Endometrium (tissue), 2 donors: ENCODE measurements around the gene ZBED3.
"Not testable (repeated sequence)": the region's sequence is repeated elsewhere in the genome, so short reads cannot be mapped to it uniquely, and the experiment has no call there.

Experiments
- FAIRE-seq: peaks from 2 replicates; lab custom pipeline; 2012; peaks lifted over from hg19 to GRCh38; lab: Jason Lieb, UNC
- donor health status: control.
- donor health status: control.

The ZBED3 gene, protein sequence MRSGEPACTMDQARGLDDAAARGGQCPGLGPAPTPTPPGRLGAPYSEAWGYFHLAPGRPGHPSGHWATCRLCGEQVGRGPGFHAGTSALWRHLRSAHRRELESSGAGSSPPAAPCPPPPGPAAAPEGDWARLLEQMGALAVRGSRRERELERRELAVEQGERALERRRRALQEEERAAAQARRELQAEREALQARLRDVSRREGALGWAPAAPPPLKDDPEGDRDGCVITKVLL

DNA sequence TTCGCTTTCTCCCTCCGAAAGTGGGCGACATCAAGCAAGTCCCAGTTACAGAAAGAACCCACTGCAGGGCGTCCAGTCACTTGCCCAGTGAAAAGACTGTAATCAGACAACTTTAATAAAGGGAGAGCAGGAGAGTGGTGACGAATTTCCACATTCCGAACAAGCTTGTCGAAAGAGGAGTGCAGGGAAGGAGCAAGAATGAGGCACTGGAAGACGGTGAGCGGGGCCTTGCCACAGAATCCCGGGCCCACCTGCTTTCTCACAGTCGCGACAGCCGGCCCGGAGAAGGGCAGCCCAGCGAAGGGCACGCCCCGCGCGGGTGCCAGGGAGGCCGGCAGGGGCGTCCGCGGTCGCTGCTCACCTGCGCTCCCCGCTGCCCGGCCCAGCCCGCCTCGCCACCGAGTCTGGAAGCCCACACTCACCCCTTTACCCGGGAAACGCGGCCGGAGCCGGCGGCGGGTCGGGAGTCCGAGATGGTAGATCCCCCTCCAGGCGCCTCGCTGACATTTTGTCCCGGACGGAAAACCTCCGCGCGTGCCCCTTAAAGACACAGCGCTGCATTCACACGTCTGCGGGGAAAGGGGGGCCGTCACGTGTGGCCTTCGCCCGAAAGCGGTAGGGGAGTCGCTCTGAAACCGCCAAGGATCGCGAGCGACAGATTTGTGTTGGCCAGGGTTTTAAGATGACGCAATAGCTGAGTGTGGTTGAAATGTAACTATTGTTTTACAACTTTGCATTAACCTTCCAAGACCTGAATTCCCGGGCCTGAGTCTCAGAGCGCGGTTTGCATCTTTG is at the start of gene ZBED3:
Gene ZBED3 (minus strand): TSS at position 597 of the 795 bp plus-strand sequence. CDS start 9,407 bp downstream, outside the sequence.
- no peak for FAIRE-seq

DNA sequence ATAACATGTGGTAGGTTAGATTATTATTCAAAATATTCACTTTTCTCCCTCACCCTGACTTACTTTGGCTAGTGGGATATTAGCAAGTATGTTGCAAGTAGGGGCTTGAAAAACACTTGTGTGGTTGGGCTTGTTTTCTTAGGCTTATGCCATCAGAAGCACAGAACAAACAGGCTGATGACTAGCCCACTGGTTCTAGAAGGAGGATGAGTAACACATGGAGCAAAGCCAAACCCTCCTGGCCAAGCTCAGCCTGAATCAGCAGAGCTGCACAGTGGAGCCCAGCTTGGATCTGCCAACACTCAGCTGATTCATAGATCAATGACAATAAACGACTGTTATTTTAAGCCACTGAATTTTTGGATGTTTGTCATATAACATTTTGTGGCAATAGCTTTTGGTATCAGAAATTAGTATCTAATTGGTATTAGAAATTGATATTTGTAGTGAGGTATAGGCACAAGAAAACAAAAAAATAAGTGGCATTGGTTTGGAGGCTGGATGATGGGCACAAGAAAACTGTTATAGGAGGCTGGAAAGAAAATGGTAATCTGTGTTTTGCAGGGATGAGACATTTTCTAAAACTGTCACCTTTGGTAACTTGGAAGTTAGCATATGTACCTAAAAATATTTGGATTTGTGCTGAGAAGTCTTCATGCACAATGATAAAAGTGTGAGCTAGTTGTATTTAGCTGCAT is 46.1 kb upstream of the ZBED3 start:
- no peak for FAIRE-seq

DNA sequence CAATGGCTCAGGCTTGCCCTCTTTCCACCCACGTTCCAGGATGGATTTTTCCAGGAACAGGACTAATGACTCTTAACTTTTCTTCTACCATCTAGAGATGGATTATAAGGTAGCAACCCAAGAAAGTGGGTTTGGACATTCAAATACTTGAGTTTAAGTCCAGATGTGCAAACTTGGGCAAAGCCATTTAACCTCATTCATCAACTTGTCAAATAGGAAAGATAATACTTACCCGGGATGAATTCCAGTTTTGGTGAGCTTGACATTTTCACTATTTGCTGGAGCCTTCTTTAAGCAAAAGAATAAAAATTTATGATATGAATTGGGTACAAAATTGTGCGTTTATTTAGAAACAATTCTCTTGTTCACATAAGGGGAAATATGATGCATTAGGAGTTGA is 44.3 kb upstream of the ZBED3 start:
- FAIRE-seq, result no peak

DNA sequence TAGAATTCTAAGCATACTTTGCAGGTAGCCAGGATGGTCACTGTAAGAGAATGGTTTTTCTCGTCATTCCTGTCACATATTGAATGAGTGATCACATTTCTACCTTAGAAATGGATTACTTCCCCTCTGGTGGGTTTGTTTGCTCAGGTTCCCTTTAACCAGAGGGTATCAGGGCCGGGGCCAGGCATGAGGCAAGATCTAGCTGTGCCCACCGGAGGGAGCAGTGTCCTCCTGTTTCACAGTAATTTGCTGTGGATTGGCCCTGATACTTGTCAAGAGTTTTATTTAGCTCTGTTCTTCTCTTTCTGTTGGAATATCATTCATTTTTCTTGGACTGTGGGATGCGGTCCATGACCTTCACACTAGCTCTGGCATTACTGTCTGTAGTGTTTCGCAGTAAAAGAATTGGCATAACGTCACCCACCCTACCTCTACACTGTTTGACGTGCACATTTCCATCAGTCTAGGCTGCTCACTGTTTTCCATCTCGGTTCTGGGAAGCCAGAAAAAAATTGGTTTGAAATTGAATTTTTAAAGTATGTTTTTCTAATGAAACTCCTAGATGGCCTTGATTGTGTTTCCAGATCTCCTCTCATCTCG is 42.4 kb upstream of the ZBED3 start:
- FAIRE-seq, result no peak

DNA sequence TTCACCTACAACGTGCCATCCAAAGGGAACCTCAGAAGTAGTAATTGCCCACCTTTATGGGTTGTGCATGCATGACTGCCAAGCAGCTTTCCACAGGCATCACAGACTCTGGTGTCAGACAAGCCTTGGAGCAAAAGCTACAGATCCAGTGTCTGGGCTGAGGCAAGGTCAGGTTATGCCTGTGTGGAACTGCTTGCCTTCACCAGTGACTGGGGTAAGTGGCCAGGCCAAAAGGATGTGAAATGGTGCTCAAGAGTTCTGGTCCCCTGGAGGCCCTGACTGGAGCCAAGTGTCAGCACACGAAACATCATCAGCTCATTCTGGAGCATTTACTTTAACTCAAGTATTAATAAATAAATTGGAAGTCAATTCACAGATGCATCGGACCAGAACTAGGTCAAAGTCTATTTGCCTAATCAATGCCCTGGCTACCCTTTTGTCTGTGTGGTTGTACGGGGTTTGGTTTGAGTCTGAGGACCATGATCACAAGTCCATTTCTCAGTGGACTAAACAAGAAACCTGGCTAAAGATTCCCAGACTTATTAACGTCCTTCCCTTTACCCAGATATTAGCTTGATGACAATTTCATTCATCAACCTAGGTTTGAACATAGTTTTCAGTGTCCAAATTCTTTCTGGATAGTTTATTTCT is 41.5 kb upstream of the ZBED3 start:
- FAIRE-seq, result no peak

DNA sequence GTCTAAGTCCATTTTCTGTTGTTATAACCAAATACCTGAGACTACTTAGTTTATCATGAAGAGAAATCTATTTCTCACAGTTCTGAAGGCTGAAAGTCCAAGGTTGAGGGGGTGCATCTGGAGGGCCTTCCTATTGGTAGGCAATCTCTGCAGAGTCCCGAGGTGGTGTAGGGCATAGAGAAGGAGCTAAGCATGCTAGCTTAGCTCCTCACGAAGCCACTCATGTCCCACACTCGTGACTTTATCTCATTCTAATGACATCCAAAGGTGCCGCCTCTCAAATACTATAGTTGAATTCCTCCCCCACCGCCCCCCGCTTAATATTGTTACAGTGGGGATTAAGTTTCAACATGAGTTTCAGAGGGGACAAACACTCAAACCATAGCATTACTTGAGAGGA is 36.0 kb upstream of the ZBED3 start:
- no peak for FAIRE-seq

DNA sequence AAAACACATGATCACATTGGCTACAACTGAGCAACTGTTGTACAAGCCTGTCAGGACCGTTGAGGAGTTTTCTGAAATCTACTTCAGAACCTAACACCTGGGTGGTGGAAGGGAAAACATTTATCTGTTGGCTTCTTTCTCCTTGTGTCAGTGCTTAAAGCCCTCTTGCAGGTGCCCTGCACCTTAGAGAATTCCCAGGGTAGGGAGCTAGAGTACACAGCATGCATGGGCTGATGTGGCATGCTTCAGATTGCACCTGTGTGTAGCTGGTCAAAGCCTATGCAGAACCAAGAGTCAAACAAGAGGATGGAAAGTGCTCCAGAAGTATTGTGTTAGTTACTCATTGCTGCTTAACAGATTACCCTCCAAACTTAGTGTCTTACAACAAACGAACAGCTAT is 33.6 kb upstream of the ZBED3 start:
- no peak for FAIRE-seq

DNA sequence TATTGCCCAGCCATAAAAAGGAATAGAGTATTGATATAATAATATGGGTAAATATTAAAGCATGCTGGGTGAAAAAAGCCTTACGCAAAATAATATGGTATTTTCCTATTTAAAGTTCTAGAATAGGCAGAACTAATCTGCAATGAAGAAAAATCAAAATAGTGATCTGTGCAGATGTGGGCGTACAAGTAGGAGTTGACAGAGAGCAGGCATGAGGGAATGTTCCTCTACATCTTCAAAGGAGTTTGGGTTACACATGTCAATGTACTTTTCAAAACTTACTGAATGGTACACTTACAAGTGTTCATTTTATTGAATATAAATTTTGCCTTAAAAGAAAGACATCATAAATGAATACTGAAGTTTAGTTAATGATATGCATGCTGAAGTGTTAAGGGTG is 33.0 kb upstream of the ZBED3 start:
- no peak for FAIRE-seq

DNA sequence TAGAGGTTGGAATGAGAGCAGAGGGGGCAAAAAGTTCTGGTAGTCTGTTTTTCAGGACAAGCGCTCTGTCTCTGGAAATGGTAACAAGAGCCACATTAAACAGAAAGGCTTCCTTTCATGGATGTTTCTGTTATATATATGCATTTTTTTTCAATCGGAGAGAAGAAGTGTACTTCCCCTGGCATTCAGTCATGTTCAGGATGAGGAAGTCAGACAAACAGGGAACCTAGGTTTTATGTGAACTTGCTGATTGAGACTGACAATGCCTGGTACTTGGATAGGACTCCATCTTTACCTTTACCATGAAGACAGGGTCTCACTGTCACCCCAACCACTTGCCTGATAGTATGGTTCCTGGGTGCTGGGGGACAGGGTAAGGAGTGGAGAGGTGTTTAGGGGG is 30.1 kb upstream of the ZBED3 start:
- FAIRE-seq, result no peak

DNA sequence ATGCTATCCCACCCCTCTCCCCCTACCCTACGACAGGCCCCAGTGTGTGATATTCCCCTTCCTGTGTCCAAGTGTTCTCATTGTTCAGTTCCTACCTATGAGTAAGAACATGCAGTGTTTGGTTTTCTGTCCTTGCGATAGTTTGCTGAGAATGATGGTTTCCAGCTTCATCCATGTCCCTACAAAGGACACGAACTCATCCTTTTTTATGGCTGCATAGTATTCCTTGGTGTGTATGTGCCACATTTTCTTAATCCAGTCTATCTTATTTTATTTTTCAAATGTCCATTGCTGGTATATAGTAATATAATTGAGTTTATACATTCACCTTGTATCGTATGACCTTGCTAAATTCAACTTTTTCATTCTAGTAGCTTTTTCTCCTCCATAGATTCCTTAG is 19.9 kb upstream of the ZBED3 start:
- not testable (repeated sequence) for FAIRE-seq

DNA sequence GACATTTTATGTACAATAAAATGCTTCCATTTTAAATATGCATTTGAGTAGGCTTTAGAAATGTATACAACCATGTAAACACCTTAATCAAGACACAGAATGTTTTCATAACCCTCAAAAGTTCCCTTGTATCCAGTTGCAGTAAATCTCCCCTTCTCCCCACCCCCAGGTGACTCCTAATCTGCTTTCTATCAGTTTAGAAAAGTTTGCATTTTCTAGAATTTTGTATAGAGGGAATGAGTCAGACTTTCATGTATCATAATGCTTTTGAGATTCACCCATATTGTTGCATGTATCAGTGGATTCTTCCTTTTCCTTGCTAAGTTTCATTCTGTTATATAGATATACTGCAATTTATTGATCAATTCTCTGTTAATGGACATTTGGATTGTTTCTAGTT is 17.7 kb upstream of the ZBED3 start:
- FAIRE-seq, result no peak

DNA sequence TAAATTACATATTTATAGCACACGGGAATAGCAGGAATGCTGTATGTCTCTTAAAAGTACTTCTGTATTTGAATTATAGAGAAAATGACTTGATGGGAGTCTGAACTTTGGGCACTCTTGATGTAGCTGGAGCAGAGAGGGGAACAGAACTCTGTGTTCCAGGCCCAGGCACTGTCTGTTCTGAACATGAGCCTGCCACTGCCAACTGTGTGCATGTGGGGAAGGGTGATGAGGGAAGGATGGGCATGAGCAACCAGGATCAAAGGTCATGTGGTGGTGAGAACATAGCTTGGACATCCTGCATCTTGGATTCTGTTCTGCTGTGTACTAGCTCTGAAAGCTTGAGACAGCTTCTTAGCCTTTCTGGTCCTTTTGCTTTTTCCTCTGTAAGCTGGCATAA is 16.4 kb upstream of the ZBED3 start:
- no peak for FAIRE-seq

DNA sequence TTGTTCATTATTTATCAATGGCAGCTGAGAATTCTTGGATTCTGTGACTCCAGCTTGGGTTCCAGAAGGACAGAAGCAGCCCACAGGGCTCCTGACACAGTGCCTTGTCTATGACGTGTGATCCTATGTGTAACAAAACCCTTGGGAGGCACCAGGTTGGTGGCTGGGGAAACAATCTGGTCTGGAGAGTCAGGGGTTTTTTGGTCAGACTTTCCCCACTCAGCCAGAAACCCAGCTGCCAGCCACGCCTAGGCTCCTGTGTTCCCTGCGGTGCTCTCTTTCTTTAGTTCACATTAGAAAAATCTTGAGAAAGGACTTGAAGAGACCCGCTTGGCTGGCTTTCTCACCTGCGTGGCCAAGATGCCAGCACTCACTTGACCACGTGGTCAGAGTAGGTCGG is 15.5 kb upstream of the ZBED3 start:
- no peak for FAIRE-seq

DNA sequence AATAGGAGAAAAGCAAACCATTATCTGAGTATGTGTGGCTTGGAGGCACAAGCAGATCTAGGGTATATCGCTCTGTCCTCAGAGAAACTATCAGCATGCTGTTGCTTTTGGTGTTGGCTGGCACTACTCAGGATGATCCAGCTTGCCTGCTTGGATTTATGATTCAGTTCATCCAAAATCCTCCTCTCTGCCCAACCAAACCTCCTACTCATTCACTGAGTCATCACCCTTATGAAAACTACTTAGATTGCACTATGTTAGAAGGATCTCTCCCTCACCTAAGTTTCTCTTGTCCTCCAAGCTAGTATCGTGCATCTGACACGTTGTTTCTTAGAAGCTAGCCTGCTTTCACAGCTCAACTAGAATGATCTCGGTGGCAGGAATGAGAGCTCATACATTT is 14.2 kb upstream of the ZBED3 start:
- FAIRE-seq, result no peak

DNA sequence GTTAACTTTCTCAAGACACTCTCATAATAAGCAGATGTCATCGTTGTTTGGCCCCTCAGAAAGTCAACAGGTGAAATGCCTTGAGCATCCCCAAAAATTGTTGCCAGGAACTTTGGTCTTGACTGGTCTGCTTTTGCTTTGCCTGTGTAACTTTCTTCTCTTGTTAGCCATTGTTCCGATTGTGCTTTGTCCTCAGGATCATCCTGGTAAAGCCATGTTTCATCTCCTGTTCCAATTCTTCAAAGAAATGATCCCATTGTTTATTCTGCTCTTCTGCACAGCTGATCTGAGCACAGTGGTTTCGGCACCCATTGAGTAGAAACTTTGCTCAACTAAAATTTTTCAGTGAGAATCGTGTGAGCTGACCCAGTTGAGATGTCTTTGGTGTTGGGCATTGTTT is 8.1 kb upstream of the ZBED3 start:
- no peak for FAIRE-seq

DNA sequence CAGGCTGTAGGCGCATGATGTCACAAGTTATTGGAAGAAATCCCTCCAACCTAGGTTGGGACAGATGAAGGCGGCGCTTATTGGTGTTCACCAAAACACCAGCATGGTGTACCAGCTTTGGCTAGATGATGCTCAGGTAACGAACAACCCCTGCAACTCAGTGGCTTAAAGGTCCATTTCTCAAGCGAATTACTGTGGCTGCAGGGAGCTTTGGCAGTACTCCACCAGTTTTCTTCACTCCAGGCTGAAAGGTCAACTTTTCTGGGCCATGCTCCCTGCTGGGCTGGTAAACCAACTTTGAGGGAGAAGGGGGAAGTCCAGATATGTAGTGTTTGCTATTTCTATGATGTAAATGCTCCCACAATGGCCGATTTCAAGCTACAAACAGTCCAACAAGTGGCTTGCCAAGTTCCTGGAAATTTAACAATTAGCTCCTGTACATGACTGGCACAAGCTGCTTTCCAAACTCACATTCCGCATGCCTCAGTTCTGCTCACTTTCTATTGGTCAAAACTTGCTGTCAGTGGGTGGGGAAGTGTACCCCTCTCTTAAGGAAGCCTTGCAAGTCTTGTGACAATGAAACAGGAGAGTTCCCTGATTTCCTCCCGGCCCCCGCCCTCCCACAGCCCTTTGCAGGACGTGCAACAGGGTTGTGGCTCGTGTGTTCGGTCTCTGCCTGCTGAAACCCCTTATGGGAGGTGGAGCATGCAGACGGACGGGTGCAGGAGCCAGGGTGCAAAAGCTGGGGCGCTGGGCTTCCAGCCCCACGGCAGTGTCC is 588 bp upstream of the ZBED3 start:
- FAIRE-seq, result no peak

DNA sequence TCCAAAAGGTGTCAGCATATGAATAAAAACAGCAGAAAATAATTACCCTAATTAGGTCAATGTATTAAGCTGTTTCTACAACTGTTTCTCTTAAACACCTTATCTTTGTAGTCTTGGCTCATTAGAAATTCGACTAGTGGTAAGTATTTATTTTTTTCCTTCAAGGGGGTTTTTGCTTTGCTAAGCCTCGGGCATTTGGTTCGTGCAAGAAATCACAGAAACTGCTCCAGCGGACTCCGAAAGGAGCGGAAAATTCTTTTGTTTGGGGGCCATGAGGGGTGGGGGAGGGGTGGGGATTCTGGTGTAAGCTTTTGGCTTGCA is 757 bp downstream of the ZBED3 start:
- FAIRE-seq, result peak; percentile 39

DNA sequence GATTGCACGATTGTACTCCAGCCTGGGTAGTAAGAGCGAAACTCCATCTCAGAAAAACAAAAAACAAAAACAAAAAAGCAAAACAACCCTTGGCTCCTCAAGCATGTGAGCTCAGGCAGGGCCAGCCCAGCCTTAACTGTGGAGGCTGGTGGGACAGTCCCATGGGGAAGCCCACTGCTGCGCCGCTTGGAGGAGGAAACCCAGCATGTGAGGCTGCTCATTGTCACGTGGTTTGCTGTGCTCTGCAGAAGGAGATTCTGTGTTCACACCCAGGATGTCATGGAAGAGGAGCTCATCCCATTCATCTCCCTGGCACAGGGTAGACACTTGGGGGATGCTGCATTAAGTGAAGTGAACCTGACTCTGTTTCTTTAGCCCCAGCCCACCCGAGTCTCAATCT is 4.0 kb downstream of the ZBED3 start:
- FAIRE-seq, result no peak

DNA sequence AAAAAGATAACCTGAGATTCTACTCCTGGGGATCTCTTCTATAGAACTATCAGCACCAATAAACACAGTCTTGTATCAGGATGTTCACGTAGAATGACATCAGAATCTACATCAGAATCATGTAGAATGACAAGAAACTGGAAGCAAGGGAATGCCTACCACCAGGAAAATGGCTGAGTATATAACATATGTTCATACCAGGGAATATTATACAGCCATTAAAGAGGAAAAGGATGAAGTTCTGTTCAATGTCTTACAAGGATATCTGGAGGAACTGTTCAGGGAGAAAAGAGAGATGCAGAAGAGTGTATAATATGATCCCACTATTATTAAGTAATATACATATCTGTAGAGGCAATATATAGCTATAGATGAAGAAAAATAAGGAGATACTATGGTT is 4.8 kb downstream of the ZBED3 start:
- no peak for FAIRE-seq

DNA sequence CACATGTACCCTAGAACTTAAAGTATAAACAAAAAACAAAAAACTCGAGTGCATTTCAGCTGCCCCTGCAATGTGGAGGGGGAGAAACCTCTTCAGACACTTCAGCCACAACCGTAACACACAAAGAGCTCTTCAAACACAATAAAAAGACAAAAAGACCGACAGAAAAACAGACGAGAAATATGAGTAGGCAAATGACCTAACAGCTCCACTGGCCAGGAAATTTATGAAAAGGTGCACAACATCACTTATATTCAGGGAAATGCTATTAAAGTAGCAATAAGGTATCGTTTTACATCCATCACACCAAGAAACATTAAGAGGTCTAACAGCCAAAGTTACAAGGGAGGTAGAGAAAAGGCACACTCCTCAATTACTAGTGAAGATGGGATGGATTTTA is 6.2 kb downstream of the ZBED3 start:
- no peak for FAIRE-seq

DNA sequence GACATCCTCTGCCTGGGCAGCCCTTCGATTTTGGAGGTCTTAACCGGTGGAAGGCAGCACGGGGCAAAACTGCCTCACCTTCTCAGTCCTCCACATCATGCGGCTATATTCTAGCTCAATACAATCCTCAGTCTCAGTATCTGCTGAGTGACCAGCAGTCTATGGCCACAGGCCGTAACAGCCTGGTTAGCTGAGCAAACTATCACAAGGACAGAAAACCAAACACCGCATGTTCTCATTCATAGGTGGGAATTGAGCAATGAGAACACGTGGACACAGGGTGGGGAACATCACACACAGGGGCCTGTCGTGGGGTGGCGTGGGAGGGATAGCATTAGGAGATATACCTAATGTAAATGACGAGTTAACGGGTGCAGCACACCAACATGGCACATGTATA is 6.6 kb downstream of the ZBED3 start:
- FAIRE-seq, result not testable (repeated sequence)

DNA sequence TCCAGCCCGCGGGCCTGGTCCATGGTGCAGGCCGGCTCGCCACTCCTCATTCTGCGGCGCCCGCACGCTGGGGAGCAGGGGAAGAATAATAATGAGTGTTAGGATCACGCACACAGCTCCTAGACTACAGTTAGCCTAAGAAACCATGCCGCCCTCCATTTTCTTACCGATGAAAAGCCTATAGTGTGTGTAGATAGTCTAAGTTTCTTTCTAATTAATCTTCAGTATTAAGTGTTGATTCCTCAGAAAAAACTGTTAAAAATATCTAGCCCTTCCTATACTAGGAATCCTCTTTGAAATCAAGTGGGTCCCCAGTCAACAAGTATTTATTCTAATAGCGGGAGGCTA is 9.3 kb downstream of the ZBED3 start:
- FAIRE-seq, result no peak
